Putamen (tissue), 1 donor: Measurements from ENCODE around the gene PYM1.
"Not testable (repeated sequence)": the region's sequence is repeated elsewhere in the genome, so short reads cannot be mapped to it uniquely, and the experiment has no call there.

Experiments
- DNase-seq: peaks from one replicate; pipeline ENCODE4 v3.0.0-alpha.2; 2016; ENCODE audit warnings: low spot score

The PYM1 gene

GRCh38 chr12:55938826-55939501 lies 11.3 kb upstream of the PYM1 start:
- no peak for DNase-seq

GRCh38 chr12:55937981-55938380 lies 10.3 kb upstream of the PYM1 start:
- no peak for DNase-seq

GRCh38 chr12:55935738-55936151 lies 8.1 kb upstream of the PYM1 start:
- no peak for DNase-seq

- DNase-seq = no peak
Observed at GRCh38 chr12:55934773-55935172, 7.1 kb upstream of the PYM1 start.

- no peak for DNase-seq
Observed at GRCh38 chr12:55933799-55934742, 6.4 kb upstream of the PYM1 start.

- DNase-seq = no peak
Observed at GRCh38 chr12:55933169-55933798, 5.6 kb upstream of the PYM1 start.

GRCh38 chr12:55932551-55932910 lies 4.8 kb upstream of the PYM1 start:
- DNase-seq = no peak

- no peak for DNase-seq
Observed at GRCh38 chr12:55931780-55932550, 4.3 kb upstream of the PYM1 start.

GRCh38 chr12:55931317-55931779 lies 3.7 kb upstream of the PYM1 start:
- DNase-seq = no peak

GRCh38 chr12:55930771-55931316 lies 3.1 kb upstream of the PYM1 start, which contains the start of gene DGKA:
Gene DGKA (plus strand): TSS chr12:55931162. CDS start chr12:55936504, 5,342 bp downstream.
- peak; percentile 66 for DNase-seq

- DNase-seq = peak; percentile 52
Observed at GRCh38 chr12:55929306-55929791, 1.7 kb upstream of the PYM1 start.

GRCh38 chr12:55926738-55927587 lies 731 bp downstream of the PYM1 start:
- DNase-seq = peak; percentile 92

GRCh38 chr12:55925870-55926737 lies 1.6 kb downstream of the PYM1 start:
- DNase-seq = no peak

GRCh38 chr12:55925371-55925770 lies 2.3 kb downstream of the PYM1 start:
- no peak for DNase-seq

GRCh38 chr12:55923648-55924047 lies 4.0 kb downstream of the PYM1 start:
- not testable (repeated sequence) for DNase-seq

GRCh38 chr12:55922126-55922525 lies 5.6 kb downstream of the PYM1 start:
- DNase-seq = no peak

GRCh38 chr12:55919032-55919431 lies 8.7 kb downstream of the PYM1 start:
- DNase-seq = not testable (repeated sequence)

GRCh38 chr12:55915482-55915859 lies 12.2 kb downstream of the PYM1 start:
- no peak for DNase-seq

- no peak for DNase-seq
Observed at GRCh38 chr12:55912908-55913307, 14.8 kb downstream of the PYM1 start.
